Spleen (tissue), 11 donors: Measurements from ENCODE around the gene UXS1. TPM values are rescaled to one million over a fixed set of nuclear protein-coding genes. Genes with fewer than 3 reads are reported as not detected.

Source experiments
- DNase-seq: peaks from one replicate; pipeline ENCODE4 v3.0.0-alpha.2; 2020
- H3K27ac ChIP-seq, 8 donors: fragments of 200-600 bp; sonication (generic) in 7 of 8; 1 replicate in 4 of 8; 2 replicates in 4 of 8; pipeline versions ENCODE4 v1.5.0 to v1.8.0; 2016 to 2021; ENCODE audit warnings: inconsistent platforms in 4 of 8, mild to moderate bottlenecking in 4 of 8, moderate library complexity in 1 of 8
- H3K27me3 ChIP-seq, 7 donors: fragments of 200-600 bp; sonication (generic) in 6 of 7; replicated peaks in 1 of 7; 1 replicate in 4 of 7; 2 replicates in 3 of 7; pipeline versions ENCODE4 v1.5.0 to v1.8.0; 2016 to 2021; ENCODE audit warnings: inconsistent platforms in 3 of 7, mild to moderate bottlenecking in 1 of 7
- H3K36me3 ChIP-seq, 6 donors: fragments of 200-600 bp; sonication (generic) in 5 of 6; 1 replicate in 4 of 6; 2 replicates in 2 of 6; pipeline versions ENCODE4 v1.5.0 to v1.8.0; 2016 to 2021; ENCODE audit warnings: inconsistent platforms in 2 of 6
- H3K4me1 ChIP-seq, 6 donors: fragments of 200-600 bp; sonication (generic) in 5 of 6; 1 replicate in 3 of 6; 2 replicates in 3 of 6; pipeline versions ENCODE4 v1.5.0 to v1.8.0; 2016 to 2021; ENCODE audit warnings: inconsistent platforms in 3 of 6
- H3K4me3 ChIP-seq, 8 donors: fragments of 200-600 bp; sonication (generic) in 7 of 8; 1 replicate in 4 of 8; 2 replicates in 4 of 8; pipeline versions ENCODE4 v1.5.0 to v1.8.0; 2016 to 2021; ENCODE audit warnings: inconsistent platforms in 4 of 8, mild to moderate bottlenecking in 4 of 8, moderate library complexity in 2 of 8
- H3K9me3 ChIP-seq, 8 donors: fragments of 200-600 bp; sonication (generic) in 7 of 8; 1 replicate in 4 of 8; 2 replicates in 4 of 8; pipeline versions ENCODE4 v1.5.0 to v1.8.0; 2016 to 2021; ENCODE audit warnings: inconsistent platforms in 4 of 8
- CTCF ChIP-seq, 11 experiments: fragments of 200-600 bp in 7 of 11; fragments of 450-650 bp in 4 of 11; sonication (generic) in 4 of 11; IDR thresholded peaks in 8 of 11; conservative IDR thresholded peaks in 3 of 11; 1 replicate in 7 of 11; 2 replicates in 4 of 11; pipeline versions ENCODE4 v1.4.0 to v1.8.0; 2016 to 2021; ENCODE audit warnings: antibody characterized with exemption in 11 of 11, inconsistent platforms in 4 of 11, mild to moderate bottlenecking in 1 of 11
- POLR2A ChIP-seq, 3 donors: fragments of 450-650 bp; IDR thresholded peaks; one replicate each; pipeline ENCODE4 v1.5.1; 2017; ENCODE audit warnings: antibody characterized with exemption in 3 of 3, mild to moderate bottlenecking in 1 of 3
- POLR2AphosphoS5 ChIP-seq, 3 donors: sonication (generic); formaldehyde crosslinking; IDR thresholded peaks; one replicate each; pipeline ENCODE4 v1.5.1; 2017; ENCODE audit warnings: antibody characterized with exemption in 3 of 3
- WGBS, 5 donors: extraction: QIAGEN DNeasy Blood & Tissue Kit in 3 of 5; methylation state at CpG; one replicate each; pipeline versions ENCODE4 v1.1.5 to v1.1.7; 2013 to 2018; 5-methylcytosine and 5-hydroxymethylcytosine counted together
- intact Hi-C: fragments of 100-400 bp; cut with DNase I; formaldehyde crosslinking; loops from one replicate; pipeline ENCODE4 v1.15.0; 2023; ENCODE audit warnings: low total_unique reads
- polyA plus RNA-seq, 3 donors: library from polyadenylated mRNA; stranded (reverse); fragments of 200-250 nt; gene quantifications; one replicate each; pipeline ENCODE4 v1.2.1, GENCODE V29; 2013
- total RNA-seq, 7 donors: library from RNA; depleted of rRNA in 3 of 7; stranded (reverse); fragments of >200 nt in 3 of 7; fragmentation: NEBNext Ultra II Directional in 4 of 7; extraction: Animal tissue kit (Norgen Biotek cat#: 25700) in 4 of 7; gene quantifications; one replicate each; pipeline versions ENCODE4 v1.1.0 to v1.2.1, GENCODE V29; 2016 to 2021
- donor health status: healthy with polysubstance abuse.
- donor health status: DM: no; HTN: no; CAD: no; lungs with moderate emphysema.
- donor health status: DM: no; HTN: no; CAD: no.
- donor health status: Bipolar disorder and iron deficiency.
- donor health status: healthy.
- donor health status: DM: no; HTN: no; CAD: no.
- donor health status: DM: yes; HTN: yes; CAD: no.

The UXS1 gene
- total and polyA plus RNA-seq, 10 donors = 9.5 to 60.1 (median 40.3) TPM

- Histone ChIP-seq H3K4me3 (peak overlapping the region in 6 of 8 donors; percentile 5 to 65 (median 32)), H3K4me1 (peaks cover 7 to 94% (median 36%) of the 10 kb centered on the region in 6 donors), H3K27me3 (no peaks in the 10 kb centered on the region), H3K27ac (peak overlapping the region; percentile 47 to 92 (median 82)), H3K36me3 (peaks cover 0 to 57% (median 7%) of the 10 kb centered on the region in 6 donors), H3K9me3 (no peaks in the 10 kb centered on the region)
- peak; percentile 84 for DNase-seq
- TF ChIP-seq POLR2AphosphoS5 (IDR thresholded peaks at IDR 0.05) (peak; percentile 61 to 71 (median 62)), POLR2A (IDR thresholded peaks at IDR 0.05) (no peak), CTCF (IDR thresholded peaks at IDR 0.05 in 8 of 11, conservative IDR thresholded peaks at IDR 0.05 in 3 of 11) (no peak)
- WGBS, 5 donors = 21 to 44% (median 25%) methylated on average over 6 of the region's 6 CpGs
- intact Hi-C loops = no loop called here
These were observed 33.3 kb downstream of the UXS1 start for GRCh38 chr2:106160786-106161261.

- H3K4me3 ChIP-seq = peak overlapping the region in 7 of 8 donors; percentile 5 to 65 (median 30)
- peak in 1 of 3 donors; percentile 42 for TF ChIP-seq POLR2AphosphoS5 (IDR thresholded peaks at IDR 0.05)
- no peak for TF ChIP-seq CTCF (IDR thresholded peaks at IDR 0.05 in 8 of 11, conservative IDR thresholded peaks at IDR 0.05 in 3 of 11)
- TF ChIP-seq POLR2A (IDR thresholded peaks at IDR 0.05) = peak in 1 of 3 donors; percentile 4
These were observed 34.0 kb downstream of the UXS1 start for GRCh38 chr2:106159866-106160785.

GRCh38 chr2:106158871-106159270 is 35.2 kb downstream of the UXS1 start:
- 55 to 80% (median 70%) methylated on average over 10 of the region's 10 CpGs for WGBS, 5 donors
- Histone ChIP-seq H3K27me3 (no peaks in the 10 kb centered on the region), H3K36me3 (peaks cover 0 to 73% (median 14%) of the 10 kb centered on the region in 6 donors), H3K4me1 (peaks cover 7 to 74% (median 28%) of the 10 kb centered on the region in 6 donors), H3K4me3 (peak overlapping the region in 3 of 8 donors; percentile 33 to 65 (median 34)), H3K27ac (peak overlapping the region in 7 of 8 donors; percentile 72 to 92 (median 82)), H3K9me3 (peaks cover 0 to 17% (median 13%) of the 10 kb centered on the region in 8 donors)
- TF ChIP-seq POLR2A (IDR thresholded peaks at IDR 0.05) (no peak), POLR2AphosphoS5 (IDR thresholded peaks at IDR 0.05) (no peak), CTCF (IDR thresholded peaks at IDR 0.05 in 8 of 11, conservative IDR thresholded peaks at IDR 0.05 in 3 of 11) (no peak)
- no peak for DNase-seq
- intact Hi-C loops = no loop called here

More at GRCh38 chr2:106159866-106160785, 34.0 kb downstream of the UXS1 start:
- H3K27ac ChIP-seq = peak overlapping the region; percentile 47 to 92 (median 82)
- peaks cover 7 to 87% (median 36%) of the 10 kb centered on the region in 6 donors for H3K4me1 ChIP-seq
- H3K36me3 ChIP-seq = peaks cover 0 to 64% (median 9%) of the 10 kb centered on the region in 6 donors
- WGBS, 5 donors = 17 to 50% (median 23%) methylated on average over 31 of the region's 31 CpGs
- intact Hi-C loops = no loop called here
- H3K27me3 ChIP-seq = no peaks in the 10 kb centered on the region
- H3K9me3 ChIP-seq = peaks cover 0 to 5% (median under 1%) of the 10 kb centered on the region in 8 donors
- DNase-seq = peak; percentile 77
